Measurements from ENCODE around the gene NKIRAS1.
A peak's percentile ranks its signal among the peaks of the same experiment; 100 is the strongest.
"Not testable (repeated sequence)": the region's sequence is repeated elsewhere in the genome, so short reads cannot be mapped to it uniquely, and the experiment has no call there.

Gene NKIRAS1

DNA sequence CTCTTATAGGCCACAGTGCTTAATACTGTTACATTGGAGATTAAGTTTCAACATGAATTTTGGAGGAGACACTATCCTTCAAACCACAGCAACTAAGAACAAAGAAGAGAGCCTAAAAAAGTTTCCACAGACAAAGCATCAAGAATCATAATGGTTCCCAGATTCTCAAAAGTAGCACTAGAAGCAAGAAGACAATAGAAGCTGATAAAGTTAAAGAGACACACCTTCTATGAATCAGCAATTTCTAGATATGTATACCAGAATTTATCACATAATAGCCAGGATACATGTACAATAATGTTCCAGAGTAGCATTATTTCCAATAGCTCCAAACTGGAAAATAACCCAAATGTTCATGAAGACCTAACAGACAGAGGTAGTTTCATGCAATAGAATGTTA lies 12.2 kb downstream of the NKIRAS1 start:
- DNase-seq (ENCODE audit: low read depth in 2 of 2): no peak

DNA sequence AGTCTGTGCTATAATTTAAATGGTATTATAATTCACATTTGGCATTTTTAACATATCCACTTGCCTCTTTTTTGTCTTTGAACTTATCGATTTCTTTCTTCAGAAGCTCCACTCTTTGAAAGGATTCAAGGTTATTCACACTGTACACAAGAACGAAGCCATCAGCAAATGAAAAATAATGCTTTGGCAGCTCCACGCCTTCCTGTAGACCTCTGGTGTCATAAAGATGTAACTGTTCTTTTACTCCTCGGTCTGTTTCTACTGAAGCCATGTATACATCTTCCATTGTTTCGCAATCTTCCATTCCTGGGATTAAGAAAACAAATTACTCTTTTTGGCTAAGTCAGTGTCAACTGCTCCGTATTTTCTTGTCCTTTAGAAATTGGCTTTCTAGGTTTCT lies 16.0 kb downstream of the NKIRAS1 start:
- peak in 1 of 2 experiments; percentile 31 for DNase-seq (ENCODE audit: low read depth in 2 of 2)

DNA sequence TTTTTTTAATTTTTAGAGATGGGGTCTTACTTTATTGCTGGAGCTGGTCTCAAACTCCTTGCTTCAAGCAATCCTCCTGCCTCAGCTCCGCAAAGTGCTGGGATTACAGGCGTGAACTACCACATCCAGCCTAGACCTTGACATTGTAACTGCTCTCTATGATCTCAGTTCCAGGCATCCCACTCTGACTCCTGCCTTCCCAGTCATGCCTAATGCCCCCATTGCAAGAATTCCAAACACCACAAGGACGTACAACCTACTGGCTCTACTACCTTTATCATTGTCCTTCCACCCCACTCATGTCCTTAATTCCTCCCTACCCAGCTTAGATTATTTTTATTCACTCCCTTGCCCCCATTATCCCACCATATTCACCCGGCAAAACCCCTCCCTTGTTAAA lies 21.6 kb downstream of the NKIRAS1 start:
- DNase-seq (ENCODE audit: low read depth in 2 of 2): no peak

DNA sequence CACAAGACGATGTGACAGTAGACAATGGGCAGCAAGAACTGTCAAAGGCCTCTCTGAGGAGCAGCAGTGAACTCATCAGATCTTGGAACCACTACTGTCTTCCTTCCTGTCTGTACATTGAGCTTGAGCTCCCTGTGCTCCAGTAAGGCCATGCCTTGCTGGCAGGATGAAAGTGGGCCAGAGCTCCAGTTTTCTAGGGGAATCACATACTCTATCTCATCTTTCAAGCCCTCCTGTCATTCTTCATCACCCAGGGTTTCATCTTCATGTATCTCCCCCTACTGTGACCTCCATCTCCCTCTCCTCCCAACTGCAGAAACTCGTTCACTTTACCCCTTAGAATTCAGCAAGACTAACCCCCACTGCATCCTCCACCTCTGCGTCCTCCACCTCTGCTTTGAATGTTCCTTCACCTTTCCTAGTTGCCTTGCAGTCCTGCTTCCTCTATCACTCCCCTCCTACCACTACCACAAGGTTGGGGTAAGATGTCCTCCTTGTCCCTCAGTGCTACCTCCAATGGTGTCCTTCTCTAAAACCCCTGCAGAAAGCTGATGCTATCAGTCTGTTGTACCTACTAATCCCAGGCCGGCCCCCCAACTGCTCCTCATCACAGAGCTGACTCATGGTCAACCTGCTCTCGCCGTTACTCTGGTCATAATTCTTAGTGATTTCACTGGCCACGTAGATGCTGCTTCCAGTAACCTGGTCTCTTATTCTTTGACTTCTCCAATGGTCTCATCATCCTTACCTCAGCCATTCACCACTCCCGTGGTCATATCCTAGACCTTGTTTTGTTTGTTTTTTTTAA lies 22.3 kb downstream of the NKIRAS1 start:
- DNase-seq (ENCODE audit: low read depth in 2 of 2): no peak

DNA sequence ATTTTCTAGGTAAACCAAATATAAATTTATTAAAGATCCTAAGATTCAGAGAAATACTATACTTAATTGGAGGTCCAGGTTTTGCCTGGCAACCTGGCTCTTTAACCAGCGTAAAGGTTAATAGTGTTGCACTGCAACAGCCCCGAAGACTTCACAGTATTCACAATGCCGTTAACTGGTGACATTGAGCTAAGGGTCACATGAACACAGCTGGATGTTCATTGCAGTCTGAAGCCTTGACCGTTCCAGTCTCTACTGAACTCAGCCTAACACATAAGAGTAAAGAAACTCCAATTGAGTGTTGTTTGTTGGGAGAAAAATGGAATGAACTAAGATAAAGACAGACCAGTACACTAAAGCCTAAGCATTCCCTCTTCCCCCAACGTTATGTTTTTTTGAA lies 26.8 kb downstream of the NKIRAS1 start:
- DNase-seq (ENCODE audit: low read depth in 2 of 2): no peak

DNA sequence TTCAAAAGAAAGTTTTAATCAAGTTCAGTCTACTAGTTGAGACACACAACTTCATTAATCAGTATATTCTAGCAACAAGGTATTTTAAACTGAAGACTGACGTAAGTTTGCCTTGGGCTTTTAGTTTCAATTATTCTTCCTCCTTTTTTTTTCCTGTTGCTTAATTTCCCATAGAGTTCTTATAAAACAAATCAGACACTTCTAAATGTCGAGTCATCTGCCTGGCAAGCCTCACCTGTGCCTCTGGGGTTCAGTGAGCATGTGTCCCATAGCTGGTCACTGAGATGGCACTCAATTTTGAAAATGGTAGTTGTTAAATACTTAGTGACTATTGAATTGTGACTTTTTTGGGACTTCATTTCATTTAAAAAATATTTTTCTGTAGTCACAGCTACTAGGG lies 27.4 kb downstream of the NKIRAS1 start:
- no peak for DNase-seq (ENCODE audit: low read depth in 2 of 2)

DNA sequence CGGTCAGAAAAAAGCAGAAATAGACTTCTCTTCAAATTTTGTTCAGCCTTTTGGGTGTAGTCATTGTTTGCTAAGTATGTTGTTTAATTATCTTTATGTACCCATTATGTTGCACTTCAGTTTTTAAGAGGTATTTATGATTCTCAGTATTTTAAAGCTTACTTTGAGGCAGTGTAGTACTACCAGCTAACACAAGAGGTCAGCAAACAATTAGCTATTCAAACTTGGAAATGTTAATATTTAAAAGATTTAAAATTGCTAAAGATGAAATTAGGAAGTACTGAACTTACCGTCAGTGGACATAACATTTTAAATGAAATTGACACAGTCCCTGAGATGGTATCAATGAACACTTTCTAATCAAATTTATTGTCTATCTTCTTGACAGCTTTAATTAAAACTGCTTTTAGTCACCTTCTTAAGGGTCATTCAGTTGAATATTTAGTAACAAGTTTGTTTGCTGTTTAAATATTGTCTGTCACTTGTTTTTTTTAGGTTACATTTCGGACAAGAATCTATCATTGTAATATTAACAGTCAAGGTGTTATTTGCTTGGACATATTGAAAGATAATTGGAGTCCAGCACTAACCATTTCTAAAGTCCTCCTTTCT lies 28.1 kb downstream of the NKIRAS1 start:
- no peak for DNase-seq (ENCODE audit: low read depth in 2 of 2)

DNA sequence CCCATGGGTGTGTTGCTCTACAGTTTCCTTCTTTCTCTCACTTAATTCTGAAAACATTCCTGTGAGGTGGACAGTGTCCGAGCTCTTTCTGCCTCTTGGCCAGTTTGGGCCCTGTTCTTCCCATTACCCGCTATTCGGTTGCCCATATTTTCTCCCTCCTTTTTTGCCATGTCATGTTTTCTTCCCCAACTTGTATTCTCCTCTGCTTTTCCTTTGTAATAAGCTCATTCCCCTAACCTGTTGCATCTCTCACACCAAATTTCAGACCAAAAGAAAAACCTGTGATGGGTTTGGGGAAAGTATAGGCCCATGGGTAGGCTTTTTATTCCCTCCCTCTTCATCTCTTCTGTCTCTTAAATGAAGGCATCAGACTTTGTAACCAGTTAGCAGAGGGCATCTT lies 30.5 kb downstream of the NKIRAS1 start:
- no peak for DNase-seq (ENCODE audit: low read depth in 2 of 2)

DNA sequence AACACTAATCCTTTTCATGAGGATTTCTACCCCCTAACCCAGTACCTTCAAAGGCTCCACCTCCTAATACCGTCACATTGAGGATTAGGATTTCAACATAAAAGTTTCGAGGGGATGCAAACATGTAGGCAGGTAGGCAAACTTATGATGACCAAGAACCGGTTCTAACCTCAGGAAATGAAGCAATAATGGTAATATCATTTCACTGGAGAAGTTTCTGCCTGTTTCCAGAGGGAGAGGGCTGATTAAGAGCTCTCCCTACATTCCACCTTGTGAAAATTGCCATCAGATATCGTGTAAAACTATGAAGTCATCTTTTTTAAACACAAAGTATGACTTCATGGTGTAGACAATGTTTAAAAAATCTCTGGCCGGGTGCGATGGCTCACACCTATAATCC lies 31.6 kb downstream of the NKIRAS1 start:
- DNase-seq (ENCODE audit: low read depth in 2 of 2): no peak

DNA sequence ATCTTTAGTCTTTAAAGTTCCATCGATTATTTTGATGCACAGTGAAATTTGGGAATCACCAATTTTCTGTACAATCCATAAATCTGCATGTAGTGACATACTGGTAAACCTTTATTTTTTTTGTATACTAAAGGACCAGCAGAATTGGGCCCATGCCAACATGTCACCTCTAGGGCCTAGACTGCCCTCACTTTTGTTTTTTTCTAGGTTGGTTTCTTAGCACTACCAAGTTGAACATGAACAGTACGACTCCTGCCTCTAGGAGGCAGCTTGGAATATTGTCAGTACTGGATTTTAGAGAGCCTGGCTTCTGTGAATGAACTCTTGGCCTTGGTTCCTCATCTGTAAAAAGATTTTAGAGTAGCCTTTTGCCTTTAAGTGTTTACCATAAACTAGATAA lies 32.3 kb downstream of the NKIRAS1 start:
- DNase-seq (ENCODE audit: low read depth in 2 of 2): no peak

DNA sequence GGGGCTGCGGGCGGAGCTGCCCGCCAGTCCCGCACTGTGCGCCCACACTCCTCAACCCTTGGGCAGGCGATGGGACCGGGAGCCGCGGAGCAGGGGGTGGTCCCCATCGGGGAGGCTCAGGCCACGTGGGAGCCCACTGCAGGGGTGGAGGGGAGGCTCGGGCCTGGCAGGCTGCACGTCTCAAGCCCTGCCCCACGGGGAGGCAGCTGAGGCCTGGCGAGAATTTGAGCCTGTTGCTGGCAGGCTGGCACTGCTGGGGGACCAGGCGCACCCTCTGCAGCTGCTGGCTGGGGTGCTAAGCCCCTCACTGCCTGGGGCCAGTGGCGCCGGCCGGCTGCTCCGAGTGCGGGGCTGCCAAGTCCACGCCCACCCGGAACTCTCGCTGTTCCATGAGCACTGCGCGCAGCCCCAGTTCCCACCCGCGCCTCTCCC lies 34.3 kb downstream of the NKIRAS1 start:
- no peak for DNase-seq (ENCODE audit: low read depth in 2 of 2)

DNA sequence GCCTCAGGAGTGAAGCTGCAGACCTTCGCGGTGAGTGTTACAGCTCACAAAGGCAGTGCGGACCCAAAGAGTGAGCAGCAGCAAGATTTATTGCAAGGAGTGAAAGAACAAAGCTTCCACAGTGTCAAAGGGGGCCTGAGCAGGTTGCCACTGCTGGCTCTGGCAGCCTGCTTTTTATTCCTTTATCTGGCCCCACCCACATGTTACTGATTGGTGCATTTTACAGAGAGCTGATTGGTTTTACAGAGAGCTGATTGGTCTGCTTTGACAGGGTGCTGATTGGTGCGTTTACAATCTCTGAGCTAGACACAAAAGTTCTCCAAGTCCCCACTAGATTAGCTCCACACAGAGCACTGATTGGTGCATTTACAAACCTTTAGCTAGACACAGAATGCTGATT lies 34.8 kb downstream of the NKIRAS1 start:
- DNase-seq (ENCODE audit: low read depth in 2 of 2): not testable (repeated sequence)

DNA sequence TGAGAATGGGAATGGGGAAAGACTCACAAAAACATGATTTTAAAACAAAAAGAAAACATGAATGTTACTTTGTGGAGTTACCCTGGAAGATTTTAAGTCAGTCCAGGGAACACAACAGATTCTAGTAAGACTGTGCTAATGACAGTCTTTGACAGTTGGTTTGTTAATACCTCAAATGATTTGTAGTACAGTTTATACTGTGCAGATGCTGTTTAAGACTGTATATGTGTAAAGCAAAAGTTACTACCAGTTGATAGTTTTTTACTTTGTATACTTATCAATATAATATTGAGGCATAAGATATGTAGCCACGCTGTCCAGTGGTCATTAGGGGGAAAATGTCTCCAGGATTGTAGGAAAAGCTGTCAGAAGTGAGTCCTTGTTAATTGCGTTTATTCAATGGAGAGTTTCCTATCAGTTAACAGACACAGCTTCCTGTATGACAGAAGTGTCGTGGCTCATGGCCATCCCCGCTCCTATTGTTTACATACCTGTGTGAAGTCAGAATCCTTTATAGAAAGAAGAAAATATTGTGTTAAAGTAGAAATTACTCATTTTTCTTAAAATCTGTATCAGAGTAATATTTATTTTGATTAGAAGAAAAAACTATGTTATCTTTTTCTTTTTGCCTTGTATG lies 36.0 kb downstream of the NKIRAS1 start:
- DNase-seq (ENCODE audit: low read depth in 2 of 2): no peak

DNA sequence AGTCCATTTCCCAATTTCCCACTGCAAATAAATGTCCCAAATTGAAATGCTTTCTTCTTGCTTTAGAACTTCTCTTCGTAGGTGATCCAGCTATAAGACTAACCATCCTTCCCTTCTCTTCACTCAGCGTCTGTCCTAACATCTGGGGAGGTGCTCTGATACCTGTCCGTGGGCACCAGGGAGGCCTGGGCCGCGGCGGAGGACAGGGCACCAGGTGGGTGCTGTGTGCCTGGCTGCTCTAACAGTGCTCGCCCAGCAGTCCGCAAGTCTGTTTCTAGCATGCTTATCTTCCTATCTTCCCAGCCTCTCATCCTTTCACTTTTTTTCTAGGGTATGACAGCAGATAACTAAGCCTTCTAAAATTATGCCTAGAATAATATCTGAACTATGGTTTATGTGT lies 37.3 kb downstream of the NKIRAS1 start:
- DNase-seq (ENCODE audit: low read depth in 2 of 2): no peak

DNA sequence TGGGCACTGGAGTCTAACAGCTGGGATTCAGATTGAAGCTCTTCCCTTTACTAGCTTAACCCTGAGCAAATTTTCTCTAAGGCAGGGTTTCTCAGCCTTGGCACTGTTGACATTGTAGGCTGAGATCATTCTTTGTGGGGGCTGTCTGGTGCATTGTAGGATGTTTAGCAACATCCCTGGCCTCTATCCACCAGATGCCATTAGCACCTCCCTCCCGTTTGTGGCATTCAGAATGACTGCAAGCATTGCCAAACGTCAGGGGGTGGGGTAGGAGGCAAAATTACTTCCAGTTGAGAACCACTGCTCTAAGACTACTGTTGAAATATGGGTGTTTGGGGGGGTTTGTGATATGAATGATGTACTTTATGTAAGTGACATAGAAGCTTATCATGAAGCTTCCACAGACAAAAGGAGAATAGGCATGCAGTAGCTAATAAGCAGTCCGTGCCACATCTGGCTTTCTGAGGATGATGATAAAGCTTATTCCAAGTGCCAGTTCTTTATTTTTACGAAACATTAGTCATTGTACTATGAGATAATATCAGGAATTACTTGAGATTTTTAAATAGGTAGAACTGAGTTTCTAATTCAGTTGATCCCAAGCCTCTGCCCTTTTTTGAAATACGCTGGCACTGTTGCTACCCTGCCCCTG lies 39.3 kb downstream of the NKIRAS1 start:
- peak; percentile 76 to 81 for DNase-seq (ENCODE audit: low read depth in 2 of 2)

DNA sequence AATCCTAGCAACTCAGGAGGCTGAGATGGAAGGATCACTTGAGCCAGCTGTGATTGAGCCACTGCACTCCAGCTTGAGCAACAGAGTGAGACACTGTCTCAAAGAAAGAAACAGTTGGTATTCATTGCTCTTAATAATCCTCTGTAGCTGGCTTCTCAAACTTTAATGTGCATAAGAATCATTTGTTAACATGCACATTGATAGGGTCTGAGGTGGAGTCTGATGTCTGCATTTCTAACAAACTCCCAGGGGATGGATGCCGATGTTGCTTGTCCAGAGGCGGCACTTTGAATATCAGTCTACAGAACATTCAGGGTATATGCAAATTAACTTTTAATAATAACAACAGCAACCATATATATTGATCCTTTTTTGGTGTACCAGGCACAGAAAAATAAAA lies 39.9 kb downstream of the NKIRAS1 start:
- no peak for DNase-seq (ENCODE audit: low read depth in 2 of 2)

DNA sequence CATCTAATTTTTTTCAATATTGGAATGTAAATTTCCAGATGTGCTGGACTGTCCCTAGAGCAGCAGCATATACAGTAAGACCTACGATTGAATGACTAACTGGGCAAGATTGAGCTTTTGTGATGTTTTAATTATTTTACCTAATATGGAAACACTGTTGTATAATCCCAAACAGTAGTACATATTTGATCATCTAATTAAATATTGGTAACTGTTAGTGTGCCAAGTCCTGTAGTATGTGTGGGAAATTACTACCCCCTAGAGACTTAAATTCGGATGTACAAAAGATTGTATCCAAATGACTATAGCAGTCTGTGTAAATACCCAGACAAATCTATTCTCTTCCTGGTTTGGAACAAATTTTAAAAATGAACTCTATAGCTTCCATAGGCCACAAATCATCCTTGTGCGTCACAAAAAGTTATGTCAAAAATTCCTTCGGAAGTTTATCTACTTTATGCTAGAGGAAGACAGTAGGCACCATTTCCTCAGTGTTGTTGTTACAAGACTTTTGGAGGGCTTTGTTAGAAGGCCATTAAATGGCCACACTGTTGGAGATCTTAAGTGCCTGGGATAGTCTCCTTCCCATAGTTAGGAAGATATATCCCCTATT lies 41.6 kb downstream of the NKIRAS1 start:
- DNase-seq (ENCODE audit: low read depth in 2 of 2): peak; percentile 53 to 59

DNA sequence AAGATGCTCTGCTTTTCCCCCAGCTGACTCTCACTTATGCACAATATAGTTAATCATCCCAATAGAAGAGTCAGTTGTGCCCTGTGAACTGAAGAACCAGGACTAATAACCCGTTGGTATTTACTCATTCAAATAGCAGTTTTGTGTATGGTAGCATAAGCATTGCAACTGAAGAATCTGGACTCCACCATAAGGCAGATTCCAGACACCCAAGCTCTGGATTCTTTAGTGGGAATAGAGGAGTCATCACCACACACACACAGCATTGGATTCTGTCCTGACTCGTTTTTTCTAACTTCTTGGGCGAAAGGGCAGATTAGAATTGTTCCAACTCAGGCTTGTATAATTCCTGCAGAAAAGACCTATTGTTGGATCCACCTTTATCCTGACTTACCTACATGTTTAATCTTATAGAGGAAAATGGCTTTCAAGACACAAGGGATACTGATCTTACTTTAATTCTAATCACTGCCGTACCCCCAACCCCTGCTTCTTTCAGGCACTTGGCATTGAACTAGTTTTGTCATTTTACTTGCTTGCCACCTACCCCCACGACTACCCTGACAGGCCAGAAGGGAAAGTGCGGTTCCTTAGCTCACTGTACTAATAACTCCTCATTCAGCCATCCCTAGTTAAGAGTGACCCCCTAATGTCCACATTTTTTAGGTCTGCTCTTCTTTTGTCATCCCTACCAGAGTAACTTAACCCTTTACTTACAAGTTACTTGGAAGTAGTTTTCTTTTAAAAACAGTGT lies 42.3 kb downstream of the NKIRAS1 start:
- peak; percentile 64 to 69 for DNase-seq (ENCODE audit: low read depth in 2 of 2)

DNA sequence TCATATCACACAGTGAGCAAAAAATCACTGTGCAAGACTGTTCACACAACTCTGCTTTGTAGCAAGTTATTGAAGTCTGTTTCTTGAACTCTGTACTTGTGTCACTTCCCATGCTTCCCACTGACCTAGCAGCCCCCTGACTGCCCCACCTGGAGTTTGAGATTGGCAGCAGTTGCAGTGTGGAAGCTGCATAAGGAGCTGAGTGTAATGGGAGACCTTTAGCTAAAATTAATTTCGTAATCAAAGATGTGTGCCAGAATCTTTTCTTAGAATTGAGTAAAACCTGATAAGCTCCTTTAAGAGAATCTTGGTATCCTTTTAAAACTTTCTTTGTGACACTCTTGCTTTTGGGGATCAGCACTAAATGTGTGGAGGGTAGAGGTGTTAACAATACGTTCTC lies 42.8 kb downstream of the NKIRAS1 start:
- DNase-seq (ENCODE audit: low read depth in 2 of 2): no peak

DNA sequence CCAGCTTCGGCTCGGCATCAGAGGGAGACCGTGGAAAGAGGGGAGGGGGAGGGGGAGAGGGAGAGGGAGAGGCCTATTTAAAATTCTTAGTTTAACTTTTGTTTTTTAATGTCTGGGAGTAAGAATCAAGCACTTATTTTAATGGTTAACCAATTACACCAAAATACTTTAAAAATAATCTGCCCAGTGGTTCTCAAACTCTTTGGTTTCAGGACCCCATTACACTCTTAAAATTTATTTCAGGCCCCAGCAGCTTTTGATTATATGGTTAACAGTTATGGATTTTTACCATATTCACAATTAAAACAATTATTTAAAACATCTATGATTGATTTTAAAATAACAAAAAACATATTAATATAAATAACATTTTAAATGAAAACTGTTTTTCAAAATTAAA lies 44.5 kb downstream of the NKIRAS1 start:
- DNase-seq (ENCODE audit: low read depth in 2 of 2): no peak

DNA sequence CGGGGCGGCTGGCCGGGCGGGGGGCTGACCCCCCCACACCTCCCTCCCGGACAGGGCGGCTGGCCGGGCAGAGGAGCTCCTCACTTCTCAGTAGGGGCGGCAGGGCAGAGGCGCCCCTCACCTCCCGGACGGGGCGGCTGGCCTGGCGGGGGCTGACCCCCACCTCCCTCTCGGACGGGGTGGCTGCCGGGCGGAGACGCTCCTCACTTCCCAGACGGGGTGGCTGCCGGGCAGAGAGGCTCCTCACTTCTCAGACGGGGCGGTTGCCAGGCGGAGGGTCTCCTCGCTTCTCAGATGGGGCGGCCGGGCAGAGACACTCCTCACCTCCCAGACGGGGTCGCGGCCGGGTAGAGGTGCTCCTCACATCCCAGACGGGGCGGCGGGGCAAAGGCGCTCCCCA lies 45.4 kb downstream of the NKIRAS1 start:
- DNase-seq (ENCODE audit: low read depth in 2 of 2): not testable (repeated sequence)

Measured in fibroblast of skin of left biceps (primary cell).